Retinal pigment epithelial cell (primary cell): ENCODE results near the gene FNBP1L.

Source experiments
- DNase-seq: peaks from one replicate; pipeline ENCODE4 v3.0.0-alpha.2; 2010; ENCODE audit warnings: low read depth
- H3K4me3 ChIP-seq: 2 replicates; pipeline ENCODE4 v1.5.1; 2011; ENCODE audit warnings: mild to moderate bottlenecking, low read length, control low read depth, moderate library complexity
- CTCF ChIP-seq: conservative IDR thresholded peaks from 2 replicates; pipeline ENCODE4 v1.5.1; 2011; ENCODE audit warnings: low read depth, low read length, control low read depth, inconsistent platforms

Gene FNBP1L

DNA sequence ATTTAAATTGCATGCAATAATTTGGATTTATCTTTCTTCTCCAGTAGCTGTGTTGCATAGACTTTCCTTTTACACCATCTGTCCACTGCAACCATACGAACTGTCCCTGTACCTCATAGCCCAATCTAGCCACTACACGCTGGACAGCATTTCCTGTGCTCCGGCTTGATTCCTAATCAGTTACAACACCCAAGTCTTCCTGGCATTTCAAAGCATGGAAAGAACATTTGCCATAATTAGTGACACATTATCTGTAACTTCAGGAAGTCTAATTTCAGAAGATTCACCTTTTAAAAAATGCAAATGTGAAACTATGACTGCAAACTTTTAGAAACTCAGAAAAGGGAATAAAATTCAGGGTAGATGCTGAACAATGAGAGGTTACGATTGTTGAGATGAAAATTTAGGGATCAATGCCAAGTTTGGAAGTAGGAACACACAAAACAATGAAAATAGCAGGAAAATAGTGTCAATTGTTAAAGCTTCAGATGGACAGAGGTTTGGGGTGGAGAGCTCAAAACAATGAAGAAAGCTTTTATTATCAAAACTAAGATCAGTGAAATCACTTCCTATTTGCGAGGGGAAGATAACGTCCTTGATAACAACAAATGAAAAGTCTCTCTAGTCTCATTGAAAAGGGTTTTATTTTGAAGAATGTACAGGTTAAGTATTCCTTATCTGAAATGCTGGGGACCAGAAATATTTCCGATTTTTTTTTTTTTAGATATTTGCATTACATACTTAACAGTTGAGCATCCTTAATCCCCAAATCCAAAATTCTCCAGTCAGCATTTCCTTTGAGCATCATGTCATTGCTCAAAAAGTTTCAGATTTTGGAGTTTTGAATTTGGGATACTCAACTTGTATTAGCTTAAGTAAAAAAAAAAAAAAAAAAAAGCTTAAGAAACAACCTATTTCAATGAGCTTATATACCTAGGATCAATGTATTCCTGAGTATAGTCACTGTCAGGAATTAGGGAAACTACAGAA is 107.3 kb downstream of the FNBP1L start:
- TF ChIP-seq CTCF, result no peak
- H3K4me3 ChIP-seq, result no peak overlapping the region
- no peak for DNase-seq

- no peak for DNase-seq
- TF ChIP-seq CTCF, result no peak
- no peak overlapping the region for H3K4me3 ChIP-seq
Observed at GRCh38 chr1:93556291-93556690, 108.4 kb downstream of the FNBP1L start.

DNA sequence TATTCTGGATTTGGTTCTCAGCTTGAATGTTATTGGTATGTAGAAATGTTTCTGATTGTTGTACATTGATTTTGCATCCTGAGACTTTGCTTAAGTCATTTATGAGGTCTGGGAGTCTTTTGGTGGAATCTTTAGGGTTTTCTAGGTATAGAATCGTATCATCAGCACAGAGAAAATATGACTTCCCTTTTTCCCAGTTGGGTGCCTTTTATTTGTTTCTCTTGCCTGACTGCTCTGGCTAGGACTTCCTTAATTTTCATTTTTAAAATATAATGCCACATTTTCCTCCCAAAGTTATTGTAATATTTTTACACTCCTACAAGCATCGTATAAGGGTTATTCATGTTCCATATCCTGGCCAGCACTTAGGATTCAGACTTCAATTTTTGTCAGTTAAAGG is 111.1 kb downstream of the FNBP1L start:
- H3K4me3 ChIP-seq, result no peak overlapping the region
- DNase-seq, result no peak
- no peak for TF ChIP-seq CTCF

DNA sequence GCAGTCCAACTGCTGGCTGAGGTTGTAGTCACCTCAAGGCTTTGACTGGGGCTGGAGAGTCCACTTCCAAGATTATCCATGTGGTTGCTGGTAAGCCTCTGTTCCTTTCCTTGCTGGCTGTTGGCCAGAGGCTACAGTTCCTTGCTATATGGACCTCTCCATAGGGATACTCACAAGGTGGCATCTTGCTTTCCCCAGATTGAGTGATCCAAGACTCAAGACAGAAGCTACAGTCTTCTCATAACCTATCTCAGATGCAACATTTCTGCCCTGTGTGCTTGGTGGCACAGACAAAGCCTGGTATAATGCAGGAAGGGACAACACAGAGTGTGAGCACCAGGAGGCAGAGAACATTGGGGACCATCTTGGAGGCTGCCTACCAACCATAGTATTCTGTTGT is 111.8 kb downstream of the FNBP1L start:
- no peak overlapping the region for H3K4me3 ChIP-seq
- no peak for TF ChIP-seq CTCF
- no peak for DNase-seq

DNA sequence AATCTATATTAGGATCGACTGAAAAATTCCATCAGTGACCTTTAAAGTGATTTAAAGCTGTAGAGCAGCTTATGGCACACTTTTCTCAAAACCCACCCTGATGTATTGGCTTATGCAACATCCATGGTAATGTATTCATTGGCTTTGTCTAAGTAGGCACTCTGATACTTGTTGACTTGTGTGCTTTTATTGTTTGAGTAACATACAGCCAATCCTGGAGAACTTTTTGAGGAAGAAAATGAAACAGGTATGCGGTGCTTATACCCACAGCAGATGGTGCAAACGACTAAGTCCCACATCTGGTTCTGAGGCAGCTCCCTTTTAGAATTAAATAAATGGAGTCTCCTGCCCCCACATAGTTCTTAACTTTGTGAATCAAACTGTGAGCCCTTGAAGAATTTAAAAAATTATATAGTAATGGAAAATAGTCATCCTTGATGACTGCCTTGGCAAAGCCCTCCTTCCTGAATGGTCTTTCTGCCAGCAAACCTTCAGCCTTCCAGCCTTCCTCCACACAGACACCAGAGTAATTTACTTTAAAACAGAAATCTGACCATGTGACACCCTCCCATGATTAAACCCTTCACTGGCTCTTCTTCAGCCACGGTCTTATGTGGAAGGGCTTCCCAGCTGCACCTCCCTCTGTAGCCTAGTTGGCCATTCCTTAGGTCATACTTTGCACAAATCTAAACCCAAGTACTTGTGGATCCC is 117.7 kb downstream of the FNBP1L start:
- no peak for TF ChIP-seq CTCF
- no peak for DNase-seq
- H3K4me3 ChIP-seq, result no peak overlapping the region

DNA sequence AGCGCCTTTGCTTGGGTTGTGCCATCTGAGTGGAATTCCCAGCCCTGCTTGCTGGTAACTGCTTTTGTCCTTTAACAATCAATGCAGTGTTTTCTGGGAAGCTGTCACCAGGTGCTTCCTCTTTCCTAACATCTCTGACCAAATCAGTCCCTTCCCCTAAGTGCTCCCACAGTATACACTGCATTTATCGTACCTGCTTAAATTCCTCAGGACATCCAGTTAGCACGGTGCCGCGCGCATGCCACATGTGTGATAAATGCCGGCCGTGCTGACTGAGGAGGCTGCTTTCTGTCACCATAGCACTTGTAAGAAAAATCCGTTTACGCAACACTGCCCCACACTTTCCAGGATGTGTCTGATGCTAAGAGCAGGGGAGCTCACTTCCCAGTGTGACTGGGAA is 118.3 kb downstream of the FNBP1L start:
- DNase-seq, result no peak
- H3K4me3 ChIP-seq, result no peak overlapping the region
- TF ChIP-seq CTCF, result no peak
